Neural crest cell (in vitro differentiated cells): Measurements from ENCODE around the gene WWOX. TPM values are rescaled to one million over a fixed set of nuclear protein-coding genes. Genes with fewer than 3 reads are reported as not detected.

Experiments used
- DNase-seq: peaks from one replicate; pipeline ENCODE4 v3.0.0; 2021; ENCODE audit warnings: low read depth, mixed read lengths, low spot score
- H3K27ac Mint-ChIP-seq: one replicate; pipeline ENCODE4 v1.8.0; 2021; ENCODE audit warnings: mild to moderate bottlenecking, mixed read lengths; ENCODE audit not compliant: unreplicated experiment
- H3K27me3 Mint-ChIP-seq: 2 replicates; pipeline ENCODE4 v1.8.0; 2021; ENCODE audit warnings: low read depth, mild to moderate bottlenecking, mixed read lengths
- H3K36me3 Mint-ChIP-seq: 2 replicates; pipeline ENCODE4 v1.8.0; 2021; ENCODE audit warnings: low read depth, mild to moderate bottlenecking, mixed read lengths
- H3K4me1 Mint-ChIP-seq: 2 replicates; pipeline ENCODE4 v1.8.0; 2021; ENCODE audit warnings: mixed read lengths
- H3K4me3 Mint-ChIP-seq: one replicate; pipeline ENCODE4 v1.8.0; 2021; ENCODE audit warnings: mild to moderate bottlenecking, mixed read lengths
- H3K9me3 Mint-ChIP-seq: 2 replicates; pipeline ENCODE4 v1.8.0; 2021; ENCODE audit warnings: mixed read lengths
- CTCF ChIP-seq: fragments of 200-600 bp; sonication (generic); conservative IDR thresholded peaks from 2 replicates; pipeline ENCODE4 v1.5.0; 2021; ENCODE audit warnings: antibody characterized with exemption, mild to moderate bottlenecking
- total RNA-seq: library from RNA; stranded (reverse); gene quantifications from 2 replicates; pipeline ENCODE4 v1.2.1, GENCODE V29; 2021

The WWOX gene
- total RNA-seq, 1 donor from 2014 or later, result 30.5 TPM

GRCh38 chr16:79036541-79036940, 937.1 kb downstream of the WWOX start:
- DNase-seq, result no peak
- TF ChIP-seq CTCF, result no peak
- Mint-ChIP-seq H3K9me3 (peaks cover 3% of the 10 kb centered on the region), H3K36me3 (no peaks in the 10 kb centered on the region), H3K4me3 (no peak overlapping the region), H3K27me3 (no peaks in the 10 kb centered on the region), H3K4me1 (peaks cover 4% of the 10 kb centered on the region), H3K27ac (no peak overlapping the region)

GRCh38 chr16:79037521-79038373, 938.3 kb downstream of the WWOX start:
- no peak for DNase-seq
- H3K36me3 Mint-ChIP-seq, result no peaks in the 10 kb centered on the region
- peaks cover 4% of the 10 kb centered on the region for H3K4me1 Mint-ChIP-seq
- TF ChIP-seq CTCF, result no peak
- no peak overlapping the region for H3K27ac Mint-ChIP-seq
- no peak overlapping the region for H3K4me3 Mint-ChIP-seq
- peaks cover 3% of the 10 kb centered on the region for H3K9me3 Mint-ChIP-seq
- H3K27me3 Mint-ChIP-seq, result no peaks in the 10 kb centered on the region

- H3K27me3 Mint-ChIP-seq, result no peaks in the 10 kb centered on the region
- H3K9me3 Mint-ChIP-seq, result no peaks in the 10 kb centered on the region
- no peak for TF ChIP-seq CTCF
- peaks cover 7% of the 10 kb centered on the region for H3K4me1 Mint-ChIP-seq
- H3K27ac Mint-ChIP-seq, result no peak overlapping the region
- H3K4me3 Mint-ChIP-seq, result no peak overlapping the region
- H3K36me3 Mint-ChIP-seq, result no peaks in the 10 kb centered on the region
- no peak for DNase-seq
These were observed 941.8 kb downstream of the WWOX start for GRCh38 chr16:79041206-79041605.

DNA sequence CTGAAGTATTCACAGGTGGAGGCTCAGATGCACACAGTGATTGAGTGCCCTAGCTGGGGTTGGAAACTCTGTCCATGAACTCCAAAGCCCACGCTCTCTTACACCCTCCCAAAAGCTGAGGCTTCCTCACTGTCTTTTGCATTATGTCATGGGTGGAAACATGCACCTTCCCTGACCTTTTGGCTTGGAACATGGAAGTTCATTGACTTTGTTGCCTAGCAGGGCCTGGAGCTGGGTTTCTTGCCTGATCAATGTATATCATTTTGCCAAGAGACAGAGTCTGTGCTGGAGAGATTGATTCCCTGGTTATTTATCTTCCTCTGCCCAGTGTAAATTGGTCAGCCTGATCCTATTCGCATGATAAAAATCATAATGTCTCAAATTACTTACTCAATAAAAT, 942.7 kb downstream of the WWOX start:
- H3K9me3 Mint-ChIP-seq, result no peaks in the 10 kb centered on the region
- no peak overlapping the region for H3K4me3 Mint-ChIP-seq
- H3K27ac Mint-ChIP-seq, result no peak overlapping the region
- H3K27me3 Mint-ChIP-seq, result no peaks in the 10 kb centered on the region
- no peaks in the 10 kb centered on the region for H3K36me3 Mint-ChIP-seq
- DNase-seq, result no peak
- TF ChIP-seq CTCF, result no peak
- H3K4me1 Mint-ChIP-seq, result peaks cover 17% of the 10 kb centered on the region

DNA sequence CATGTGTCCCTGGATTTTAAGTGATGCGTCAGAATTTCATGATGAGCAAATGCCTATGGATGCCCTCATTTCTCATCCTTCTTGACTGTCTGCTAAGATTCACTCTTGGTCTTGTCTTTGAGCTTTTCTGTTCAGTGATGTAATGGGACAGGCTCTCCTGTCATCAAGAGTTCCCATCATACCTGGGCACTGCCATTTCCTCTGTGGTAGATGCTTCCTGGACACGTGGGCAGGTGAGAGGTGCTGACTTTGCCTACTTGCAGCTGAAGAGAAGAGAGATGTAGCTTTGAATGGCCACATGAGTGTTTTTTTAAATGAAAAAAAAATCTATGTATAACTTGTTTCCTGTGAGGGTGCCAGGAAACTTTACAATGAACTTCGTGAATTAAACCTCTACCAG, 943.4 kb downstream of the WWOX start:
- Mint-ChIP-seq H3K4me3 (no peak overlapping the region), H3K9me3 (no peaks in the 10 kb centered on the region), H3K27me3 (no peaks in the 10 kb centered on the region), H3K36me3 (no peaks in the 10 kb centered on the region), H3K4me1 (peaks cover 18% of the 10 kb centered on the region), H3K27ac (no peak overlapping the region)
- no peak for DNase-seq
- no peak for TF ChIP-seq CTCF
